GM23248 (cell line): Measurements from ENCODE around the gene B3GAT3.

Experiments used
- EZH2 ChIP-seq: fragments of 200-600 bp; sonication (generic); IDR thresholded peaks from 2 replicates; pipeline ENCODE4 v1.6.1; 2018; ENCODE audit warnings: antibody characterized with exemption, mild to moderate bottlenecking; ENCODE audit not compliant: insufficient read depth, poor library complexity, severe bottlenecking
- EZH2phosphoT487 ChIP-seq: fragments of 200-600 bp; sonication (generic); IDR thresholded peaks from 2 replicates; pipeline ENCODE4 v1.6.1; 2018; ENCODE audit warnings: antibody characterized with exemption, moderate library complexity, mild to moderate bottlenecking, low read depth; ENCODE audit not compliant: insufficient read depth

DNA sequence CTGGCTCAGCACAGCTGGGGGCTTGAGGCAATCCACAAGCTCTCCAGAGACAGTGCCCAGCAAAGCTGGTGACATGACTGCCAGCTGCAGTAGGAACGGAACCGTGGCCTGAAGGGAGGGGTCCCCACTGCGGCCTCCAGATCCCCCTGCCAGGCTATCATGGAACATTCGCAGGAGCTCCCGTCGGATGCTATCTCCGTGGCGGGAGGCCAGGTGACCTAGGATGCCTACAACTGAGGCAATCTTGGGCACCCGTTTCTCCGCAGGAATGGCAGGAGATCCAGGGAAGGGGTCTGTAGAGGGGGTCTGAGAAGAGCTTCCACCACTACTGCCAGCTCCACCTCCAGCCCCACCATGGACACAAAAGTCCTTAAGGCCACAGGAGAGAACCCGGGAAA, 27.2 kb upstream of the B3GAT3 start:
- TF ChIP-seq EZH2 (no peak), EZH2phosphoT487 (no peak)
